ENCODE measurements around the gene FBXW2.

The FBXW2 gene

GRCh38 chr9:120741191-120741590 is 52.0 kb downstream of the FBXW2 start:
- Histone ChIP-seq H3K9me3 (ENCODE audit: low read length) (no peaks in the 10 kb centered on the region), H3K27ac (ENCODE audit: low read depth, low read length) (no peak overlapping the region), H3K27me3 (ENCODE audit: control insufficient read depth in 1 of 2, insufficient read depth in 2 of 2, low read length in 2 of 2) (no peaks in the 10 kb centered on the region), H3K9ac (ENCODE audit: low read length) (no peak overlapping the region), H3K36me3 (ENCODE audit: insufficient read depth, low read length) (no peaks in the 10 kb centered on the region), H3K4me1 (ENCODE audit: insufficient read depth, low read length) (no peaks in the 10 kb centered on the region), H3K4me3 (ENCODE audit: low read depth in 1 of 2, low read length in 2 of 2) (no peak overlapping the region)

GRCh38 chr9:120740132-120740531 is 53.1 kb downstream of the FBXW2 start:
- Histone ChIP-seq H3K9me3 (ENCODE audit: low read length) (no peaks in the 10 kb centered on the region), H3K27ac (ENCODE audit: low read depth, low read length) (no peak overlapping the region), H3K27me3 (ENCODE audit: control insufficient read depth in 1 of 2, insufficient read depth in 2 of 2, low read length in 2 of 2) (no peaks in the 10 kb centered on the region), H3K4me3 (ENCODE audit: low read depth in 1 of 2, low read length in 2 of 2) (no peak overlapping the region), H3K9ac (ENCODE audit: low read length) (no peak overlapping the region), H3K36me3 (ENCODE audit: insufficient read depth, low read length) (no peaks in the 10 kb centered on the region), H3K4me1 (ENCODE audit: insufficient read depth, low read length) (no peaks in the 10 kb centered on the region)

DNA sequence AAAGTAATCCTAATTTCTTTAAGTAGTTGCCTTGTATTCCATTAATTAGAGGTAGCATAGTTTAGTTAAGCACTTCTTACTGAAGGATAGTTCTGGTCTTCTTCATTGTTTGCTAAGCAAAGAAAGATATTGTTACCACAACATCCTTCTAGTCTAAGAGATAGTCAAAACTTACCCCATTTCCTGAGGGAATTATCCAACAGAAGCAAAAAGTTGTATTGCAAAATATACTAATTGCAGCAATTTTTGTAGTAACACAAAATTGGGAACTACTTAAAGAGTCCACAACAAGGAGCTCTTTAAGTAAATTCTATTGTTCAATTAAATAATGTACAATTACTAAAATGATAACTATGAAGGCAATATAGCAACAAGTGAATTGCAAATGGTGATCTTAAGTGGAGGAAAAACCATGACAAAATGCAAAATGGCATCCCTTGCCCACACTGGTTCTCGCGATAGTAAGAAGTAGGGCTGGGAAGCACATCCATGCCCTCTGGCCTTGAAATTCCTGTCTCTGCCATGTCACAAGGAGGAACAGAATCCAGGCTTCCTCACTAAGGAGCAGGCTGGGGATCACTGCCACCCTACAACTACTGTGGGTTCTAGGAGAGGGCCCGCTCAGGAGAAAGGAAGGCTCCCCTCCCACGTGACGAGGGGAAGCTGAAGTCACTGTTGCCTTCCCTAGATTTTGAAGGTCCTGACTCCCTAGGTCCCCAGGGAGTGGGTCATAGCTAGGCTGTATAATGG is 55.6 kb downstream of the FBXW2 start:
- no peak overlapping the region for H3K4me3 ChIP-seq (ENCODE audit: low read depth in 1 of 2, low read length in 2 of 2)
- no peaks in the 10 kb centered on the region for H3K27me3 ChIP-seq (ENCODE audit: control insufficient read depth in 1 of 2, insufficient read depth in 2 of 2, low read length in 2 of 2)
- no peaks in the 10 kb centered on the region for H3K9me3 ChIP-seq (ENCODE audit: low read length)
- no peak overlapping the region for H3K9ac ChIP-seq (ENCODE audit: low read length)
- no peak overlapping the region for H3K27ac ChIP-seq (ENCODE audit: low read depth, low read length)
- H3K4me1 ChIP-seq (ENCODE audit: insufficient read depth, low read length), result no peaks in the 10 kb centered on the region
- H3K36me3 ChIP-seq (ENCODE audit: insufficient read depth, low read length), result no peaks in the 10 kb centered on the region

- no peaks in the 10 kb centered on the region for H3K36me3 ChIP-seq (ENCODE audit: insufficient read depth, low read length)
- H3K4me3 ChIP-seq (ENCODE audit: low read depth in 1 of 2, low read length in 2 of 2), result no peak overlapping the region
- no peaks in the 10 kb centered on the region for H3K9me3 ChIP-seq (ENCODE audit: low read length)
- no peaks in the 10 kb centered on the region for H3K27me3 ChIP-seq (ENCODE audit: control insufficient read depth in 1 of 2, insufficient read depth in 2 of 2, low read length in 2 of 2)
- H3K4me1 ChIP-seq (ENCODE audit: insufficient read depth, low read length), result no peaks in the 10 kb centered on the region
- no peak overlapping the region for H3K27ac ChIP-seq (ENCODE audit: low read depth, low read length)
- H3K9ac ChIP-seq (ENCODE audit: low read length), result no peak overlapping the region
Observed at GRCh38 chr9:120736881-120737280, 56.3 kb downstream of the FBXW2 start.

GRCh38 chr9:120735415-120736126 is 57.6 kb downstream of the FBXW2 start:
- H3K27ac ChIP-seq (ENCODE audit: low read depth, low read length), result no peak overlapping the region
- H3K27me3 ChIP-seq (ENCODE audit: control insufficient read depth in 1 of 2, insufficient read depth in 2 of 2, low read length in 2 of 2), result no peaks in the 10 kb centered on the region
- no peaks in the 10 kb centered on the region for H3K9me3 ChIP-seq (ENCODE audit: low read length)
- no peak overlapping the region for H3K9ac ChIP-seq (ENCODE audit: low read length)
- peaks cover 10% of the 10 kb centered on the region for H3K4me1 ChIP-seq (ENCODE audit: insufficient read depth, low read length)
- no peak overlapping the region for H3K4me3 ChIP-seq (ENCODE audit: low read depth in 1 of 2, low read length in 2 of 2)
- H3K36me3 ChIP-seq (ENCODE audit: insufficient read depth, low read length), result no peaks in the 10 kb centered on the region

GRCh38 chr9:120734607-120735410 is 58.4 kb downstream of the FBXW2 start:
- H3K4me1 ChIP-seq (ENCODE audit: insufficient read depth, low read length), result peaks cover 12% of the 10 kb centered on the region
- H3K4me3 ChIP-seq (ENCODE audit: low read depth in 1 of 2, low read length in 2 of 2), result no peak overlapping the region
- no peaks in the 10 kb centered on the region for H3K27me3 ChIP-seq (ENCODE audit: control insufficient read depth in 1 of 2, insufficient read depth in 2 of 2, low read length in 2 of 2)
- no peak overlapping the region for H3K9ac ChIP-seq (ENCODE audit: low read length)
- H3K27ac ChIP-seq (ENCODE audit: low read depth, low read length), result no peak overlapping the region
- H3K9me3 ChIP-seq (ENCODE audit: low read length), result no peaks in the 10 kb centered on the region
- H3K36me3 ChIP-seq (ENCODE audit: insufficient read depth, low read length), result no peaks in the 10 kb centered on the region

DNA sequence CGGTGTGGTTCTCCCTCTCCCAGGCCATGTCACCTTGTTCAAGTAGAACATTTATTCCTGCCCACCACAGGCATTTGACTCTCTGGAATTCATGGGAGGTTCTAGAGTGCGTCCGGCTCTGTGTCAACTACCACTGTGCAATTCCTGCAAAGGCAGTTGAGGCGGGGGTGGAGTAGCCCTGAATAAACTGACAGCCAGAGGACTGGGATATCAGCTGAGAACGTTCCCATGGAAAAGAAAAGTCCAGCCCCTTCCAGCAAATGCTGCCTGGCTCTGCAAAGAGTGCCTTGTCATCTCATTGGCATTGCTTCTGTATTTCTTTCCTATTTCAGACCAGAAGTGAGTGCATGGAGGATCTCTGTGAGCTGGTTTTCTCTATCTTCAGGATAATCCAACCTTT is 60.0 kb downstream of the FBXW2 start:
- Histone ChIP-seq H3K9me3 (ENCODE audit: low read length) (no peaks in the 10 kb centered on the region), H3K9ac (ENCODE audit: low read length) (no peak overlapping the region), H3K27ac (ENCODE audit: low read depth, low read length) (no peak overlapping the region), H3K36me3 (ENCODE audit: insufficient read depth, low read length) (no peaks in the 10 kb centered on the region), H3K27me3 (ENCODE audit: control insufficient read depth in 1 of 2, insufficient read depth in 2 of 2, low read length in 2 of 2) (no peaks in the 10 kb centered on the region), H3K4me1 (ENCODE audit: insufficient read depth, low read length) (peaks cover 12% of the 10 kb centered on the region), H3K4me3 (ENCODE audit: low read depth in 1 of 2, low read length in 2 of 2) (no peak overlapping the region)

- Histone ChIP-seq H3K9ac (ENCODE audit: low read length) (no peak overlapping the region), H3K27ac (ENCODE audit: low read depth, low read length) (no peak overlapping the region), H3K27me3 (ENCODE audit: control insufficient read depth in 1 of 2, insufficient read depth in 2 of 2, low read length in 2 of 2) (no peaks in the 10 kb centered on the region), H3K4me3 (ENCODE audit: low read depth in 1 of 2, low read length in 2 of 2) (no peak overlapping the region), H3K4me1 (ENCODE audit: insufficient read depth, low read length) (peaks cover 12% of the 10 kb centered on the region), H3K36me3 (ENCODE audit: insufficient read depth, low read length) (no peaks in the 10 kb centered on the region), H3K9me3 (ENCODE audit: low read length) (no peaks in the 10 kb centered on the region)
Observed at GRCh38 chr9:120730654-120731514, 62.3 kb downstream of the FBXW2 start.

- Histone ChIP-seq H3K36me3 (ENCODE audit: insufficient read depth, low read length) (no peaks in the 10 kb centered on the region), H3K9ac (ENCODE audit: low read length) (no peak overlapping the region), H3K4me1 (ENCODE audit: insufficient read depth, low read length) (peaks cover 12% of the 10 kb centered on the region), H3K9me3 (ENCODE audit: low read length) (no peaks in the 10 kb centered on the region), H3K27me3 (ENCODE audit: control insufficient read depth in 1 of 2, insufficient read depth in 2 of 2, low read length in 2 of 2) (no peaks in the 10 kb centered on the region), H3K27ac (ENCODE audit: low read depth, low read length) (no peak overlapping the region), H3K4me3 (ENCODE audit: low read depth in 1 of 2, low read length in 2 of 2) (no peak overlapping the region)
Observed at GRCh38 chr9:120729791-120730241, 63.4 kb downstream of the FBXW2 start.

DNA sequence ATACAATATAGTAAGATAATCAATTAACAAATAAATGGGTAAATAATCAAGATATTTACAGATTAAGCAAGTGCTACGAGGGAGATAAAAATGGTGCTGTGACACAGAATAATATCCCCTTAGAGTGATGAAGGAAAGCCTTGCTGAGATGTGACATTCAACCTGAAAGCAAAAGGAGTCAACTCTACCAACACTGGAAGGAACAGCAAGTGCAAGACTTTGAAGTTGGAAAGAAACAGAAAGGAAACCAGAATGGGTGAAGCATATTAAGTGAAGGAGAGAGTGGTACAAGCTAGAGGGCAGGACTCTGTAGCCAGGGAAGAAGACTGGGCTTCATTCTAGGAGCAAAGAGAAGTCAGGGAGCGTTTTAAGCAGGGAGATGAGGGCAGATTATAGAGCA is 66.7 kb downstream of the FBXW2 start:
- Histone ChIP-seq H3K9me3 (ENCODE audit: low read length) (no peaks in the 10 kb centered on the region), H3K4me1 (ENCODE audit: insufficient read depth, low read length) (peaks cover 10% of the 10 kb centered on the region), H3K27ac (ENCODE audit: low read depth, low read length) (no peak overlapping the region), H3K4me3 (ENCODE audit: low read depth in 1 of 2, low read length in 2 of 2) (no peak overlapping the region), H3K27me3 (ENCODE audit: control insufficient read depth in 1 of 2, insufficient read depth in 2 of 2, low read length in 2 of 2) (no peaks in the 10 kb centered on the region), H3K9ac (ENCODE audit: low read length) (no peak overlapping the region), H3K36me3 (ENCODE audit: insufficient read depth, low read length) (no peaks in the 10 kb centered on the region)

DNA sequence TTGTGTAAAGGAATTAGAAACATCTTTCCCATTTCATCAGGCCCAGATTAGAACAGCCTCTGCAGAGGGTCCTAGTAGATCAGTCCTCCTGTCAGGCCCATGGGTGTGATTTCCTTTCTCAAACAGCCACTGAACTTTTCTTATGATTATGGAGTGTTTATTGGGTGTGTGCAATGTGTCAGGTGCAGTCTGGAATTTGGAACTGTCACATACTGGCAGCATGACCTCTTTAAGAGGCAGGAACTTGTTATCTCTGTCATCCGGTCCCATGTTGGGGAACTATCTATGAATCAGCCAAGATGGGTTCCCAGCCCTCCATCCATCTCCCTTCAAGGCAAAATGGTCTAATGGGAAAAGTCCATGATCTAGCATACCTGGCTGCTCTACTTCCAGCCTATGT is 67.3 kb downstream of the FBXW2 start:
- no peak overlapping the region for H3K4me3 ChIP-seq (ENCODE audit: low read depth in 1 of 2, low read length in 2 of 2)
- no peaks in the 10 kb centered on the region for H3K9me3 ChIP-seq (ENCODE audit: low read length)
- no peak overlapping the region for H3K9ac ChIP-seq (ENCODE audit: low read length)
- H3K27me3 ChIP-seq (ENCODE audit: control insufficient read depth in 1 of 2, insufficient read depth in 2 of 2, low read length in 2 of 2), result no peaks in the 10 kb centered on the region
- H3K27ac ChIP-seq (ENCODE audit: low read depth, low read length), result no peak overlapping the region
- no peaks in the 10 kb centered on the region for H3K36me3 ChIP-seq (ENCODE audit: insufficient read depth, low read length)
- peaks cover 5% of the 10 kb centered on the region for H3K4me1 ChIP-seq (ENCODE audit: insufficient read depth, low read length)
